HG03045 (cell line): ENCODE measurements around the gene PFKFB2.

ENCODE experiments used
- ATAC-seq: cut with Tn5 transposase; IDR thresholded peaks from one replicate; pipeline ENCODE4 v1.9.1; 2021; ENCODE audit warnings: mild to moderate bottlenecking, moderate library complexity; ENCODE audit not compliant: unreplicated experiment

The PFKFB2 gene

GRCh38 chr1:207088161-207088560 is 35.1 kb downstream of the PFKFB2 start:
- ATAC-seq, result no peak

- no peak for ATAC-seq
Measured at GRCh38 chr1:207088701-207089626, 35.9 kb downstream of the PFKFB2 start, which contains the start of gene C4BPB. Gene C4BPB, plus strand, starts transcription at chr1:207088860. Its CDS starts 672 bp downstream, at chr1:207089532.

GRCh38 chr1:207089627-207090355 is 36.7 kb downstream of the PFKFB2 start:
- ATAC-seq, result no peak

- ATAC-seq, result no peak
Measured at GRCh38 chr1:207091200-207091908, 38.3 kb downstream of the PFKFB2 start.

- no peak for ATAC-seq
Measured at GRCh38 chr1:207093944-207094343, 40.9 kb downstream of the PFKFB2 start.

GRCh38 chr1:207097871-207098324 is 44.8 kb downstream of the PFKFB2 start:
- peak; percentile 96 for ATAC-seq

DNA sequence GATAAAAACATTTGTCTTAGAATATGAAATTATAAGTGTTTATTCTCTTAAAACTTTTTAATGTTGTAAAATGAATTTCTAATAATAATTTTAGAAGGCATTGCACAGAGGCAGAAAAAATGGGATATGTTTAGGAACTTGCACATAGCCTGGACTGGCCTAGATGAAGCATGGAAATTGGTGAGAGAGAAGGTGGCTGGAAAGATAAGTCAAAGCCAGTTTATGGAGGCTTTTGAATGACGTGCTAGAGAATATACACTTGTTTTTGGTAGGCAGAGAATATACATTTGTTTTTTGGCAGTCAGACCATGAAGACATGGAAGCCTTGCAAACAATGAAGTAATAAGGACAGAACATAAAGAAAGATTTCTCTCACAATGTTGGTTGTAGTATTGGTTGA is 48.6 kb downstream of the PFKFB2 start:
- ATAC-seq, result no peak

DNA sequence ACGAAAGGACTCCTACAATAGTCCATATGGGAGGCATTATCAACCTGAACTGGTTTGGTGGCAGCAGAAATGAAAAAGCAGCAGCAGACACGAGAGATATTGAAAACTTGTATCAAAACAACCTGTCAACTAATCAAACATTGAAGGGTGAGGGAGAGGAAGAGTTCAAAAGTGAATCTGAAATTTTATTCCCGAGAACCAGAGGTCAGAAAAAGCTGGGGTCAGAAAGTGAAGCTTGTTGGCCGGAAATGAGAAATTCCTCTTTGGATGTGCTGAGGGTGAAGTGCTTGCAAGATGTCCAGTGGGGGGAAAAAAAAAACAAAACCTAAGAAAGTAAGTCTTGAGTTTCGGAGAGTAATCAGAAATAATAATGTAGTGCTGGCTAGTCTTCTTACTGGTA is 49.1 kb downstream of the PFKFB2 start:
- no peak for ATAC-seq

DNA sequence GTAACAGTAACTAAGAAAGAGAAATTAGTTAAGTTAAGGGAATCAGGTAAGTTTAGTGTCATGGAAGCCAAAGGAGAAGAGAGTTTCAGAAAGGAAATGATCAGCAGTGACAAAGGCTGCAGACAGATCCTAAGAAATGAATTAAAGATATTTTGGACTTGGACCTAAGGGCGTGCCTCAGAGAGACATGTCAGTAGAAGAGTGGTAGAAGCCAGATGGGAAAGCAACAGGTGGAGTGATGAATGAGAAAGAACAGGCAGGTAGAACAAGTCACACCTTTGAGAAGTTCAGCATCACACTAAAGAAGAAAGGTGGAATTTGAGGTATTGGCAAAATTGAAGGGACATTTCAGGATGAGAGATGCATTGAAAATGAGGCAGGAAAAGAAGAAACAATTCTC is 49.6 kb downstream of the PFKFB2 start:
- ATAC-seq, result no peak

DNA sequence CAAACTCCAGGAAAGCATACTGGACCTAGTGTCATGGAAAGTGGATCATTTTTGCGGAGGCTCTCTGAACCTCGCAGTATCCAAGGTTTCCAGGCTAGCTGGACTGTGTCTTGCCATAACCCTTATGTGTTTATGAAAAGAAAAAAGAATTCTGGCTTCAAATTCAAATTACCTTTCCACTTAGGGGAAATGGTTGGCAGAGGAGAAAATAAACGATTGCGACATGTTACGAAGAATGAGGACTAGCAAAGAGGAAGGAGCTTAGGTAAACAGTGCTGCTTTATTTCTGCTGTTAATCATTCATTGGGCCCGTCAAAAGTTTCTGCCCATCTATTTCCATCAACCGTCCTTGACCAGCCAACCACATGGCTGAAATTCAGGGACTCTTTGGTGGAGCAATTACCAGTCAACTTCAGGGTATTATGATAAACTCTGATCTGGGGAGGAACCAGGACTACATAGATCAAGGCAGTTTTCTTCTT is 50.9 kb downstream of the PFKFB2 start, which contains the start of gene C4BPA:
Gene C4BPA, plus strand, starts transcription at position 342 of the 482 bp plus-strand sequence. CDS start 8,793 bp downstream, outside the sequence.
- ATAC-seq, result no peak

GRCh38 chr1:207109004-207109403 is 55.9 kb downstream of the PFKFB2 start:
- ATAC-seq, result no peak

DNA sequence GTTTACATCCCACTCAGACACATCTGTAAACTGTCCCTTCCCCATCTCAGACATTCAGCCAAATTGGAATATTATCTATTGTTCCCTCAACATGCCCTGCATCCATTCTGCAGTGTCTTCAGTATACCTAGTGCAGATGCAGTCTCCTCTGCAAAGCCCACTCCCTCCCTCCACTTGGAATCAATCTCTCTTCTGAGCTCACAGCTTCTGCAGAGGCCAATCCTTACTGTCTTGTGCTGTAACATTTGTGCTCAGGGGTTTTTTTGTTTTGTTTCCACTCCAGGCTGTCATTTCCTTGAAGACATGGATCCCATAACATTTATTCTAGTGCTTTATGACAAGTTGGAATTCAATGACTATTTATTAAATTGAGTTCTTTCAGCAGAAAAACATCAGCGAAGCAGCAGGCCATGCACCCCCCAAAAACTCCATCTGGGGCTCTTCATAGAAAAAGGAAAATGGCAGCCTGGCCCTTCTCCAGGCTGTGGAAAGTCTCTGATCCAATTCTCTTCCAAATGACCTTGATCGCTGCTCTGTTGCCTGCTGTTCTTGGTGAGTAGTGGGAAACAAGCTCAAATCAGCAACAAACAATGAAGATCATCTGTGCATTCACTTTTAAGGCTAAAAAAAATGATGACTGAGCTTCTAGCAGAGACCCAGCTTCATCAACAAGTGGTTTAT is 59.7 kb downstream of the PFKFB2 start:
- ATAC-seq, result no peak

DNA sequence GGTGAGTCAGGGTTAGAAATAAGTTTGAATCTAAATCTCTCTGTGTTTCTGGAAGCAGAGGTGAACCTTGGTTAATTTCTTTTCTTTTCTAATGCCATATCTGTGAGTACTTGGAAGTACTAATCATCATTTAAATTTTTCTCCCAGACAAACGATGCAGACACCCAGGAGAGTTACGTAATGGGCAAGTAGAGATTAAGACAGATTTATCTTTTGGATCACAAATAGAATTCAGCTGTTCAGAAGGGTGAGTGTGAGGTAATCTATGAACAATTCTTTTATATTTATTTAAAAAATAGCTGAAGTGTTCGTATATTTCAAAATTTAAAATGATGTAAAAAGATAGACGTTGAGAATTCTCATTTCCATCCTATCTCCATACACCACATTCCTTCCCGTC is 62.2 kb downstream of the PFKFB2 start:
- no peak for ATAC-seq

- ATAC-seq, result no peak
Measured at GRCh38 chr1:207124389-207124788, 71.3 kb downstream of the PFKFB2 start.

DNA sequence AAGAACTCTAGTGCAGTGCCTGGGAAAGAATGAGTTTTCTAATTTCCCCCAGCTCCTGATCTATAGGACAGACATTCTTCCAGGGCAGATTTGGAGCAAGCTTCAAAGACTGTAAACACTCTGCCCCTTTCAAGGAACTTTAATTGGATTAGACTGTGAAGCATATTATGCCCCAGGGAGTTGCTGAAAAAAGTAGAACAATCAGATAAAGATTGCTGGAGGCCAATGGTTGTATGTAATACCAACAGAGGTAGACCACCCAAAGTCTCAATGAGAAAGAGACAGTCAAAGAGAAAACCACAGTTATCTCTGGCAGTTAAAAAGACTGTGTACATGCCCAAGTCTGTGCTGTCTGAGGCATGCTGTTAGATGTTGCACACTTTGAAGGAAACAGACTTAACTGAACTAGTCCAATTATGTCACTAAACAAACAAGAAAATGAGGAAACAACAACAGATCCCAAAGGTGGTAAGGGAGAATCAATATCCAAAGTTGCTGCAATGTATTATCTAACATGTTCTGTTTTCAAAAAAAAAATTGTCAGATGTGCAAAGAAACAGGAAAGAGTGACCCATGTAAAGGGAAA is 75.4 kb downstream of the PFKFB2 start:
- no peak for ATAC-seq

DNA sequence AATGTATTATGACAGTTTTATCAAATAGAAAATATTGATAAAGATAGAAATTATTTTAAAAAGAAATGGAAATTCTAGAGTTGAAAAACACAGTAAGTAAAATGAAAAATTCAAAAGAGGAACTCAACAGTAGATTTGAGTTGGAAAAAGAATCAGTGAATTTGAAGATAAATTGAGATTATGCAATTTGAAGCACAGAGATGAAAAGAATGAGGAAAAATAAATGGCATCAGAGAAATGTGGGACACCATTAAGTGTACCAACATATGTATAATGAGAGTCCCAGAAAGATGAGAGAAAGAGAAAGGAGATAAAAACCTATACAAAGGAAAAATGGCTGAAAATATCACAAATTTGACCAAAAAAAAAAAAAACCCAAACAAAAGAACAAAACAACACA is 76.0 kb downstream of the PFKFB2 start:
- no peak for ATAC-seq
